ENCODE measurements around the gene LYPD5.

LYPD5 gene

GRCh38 chr19:43751466-43752220, 50.6 kb downstream of the LYPD5 start:
- POLR2A ChIA-PET (ENCODE audit: low non-redundant PET) = no interaction called here
- DNase-seq (ENCODE audit: low spot score) = no peak
- H3K27ac ChIP-seq = peak overlapping the region; percentile 70
- TF ChIP-seq CTCF (conservative IDR thresholded peaks at IDR 0.05; ENCODE audit: low read depth) = no peak
- CTCF ChIA-PET = no interaction called here

GRCh38 chr19:43749898-43750297, 52.3 kb downstream of the LYPD5 start:
- CTCF ChIA-PET = interaction anchor here (0.6 kb wide), 1 partner anchor 61 kb away, joined by 3 read pairs; no protein-coding TSS in a partner anchor
- peak overlapping the region; percentile 44; the same call in 1 of the 2 replicates for H3K27ac ChIP-seq
- POLR2A ChIA-PET (ENCODE audit: low non-redundant PET) = interaction anchor here (0.6 kb wide), 1 partner anchor 12 kb away, joined by 3 read pairs; no protein-coding TSS in a partner anchor
- DNase-seq (ENCODE audit: low spot score) = no peak
- no peak for TF ChIP-seq CTCF (conservative IDR thresholded peaks at IDR 0.05; ENCODE audit: low read depth)

- peak overlapping the region; percentile 44; the same call in 1 of the 2 replicates for H3K27ac ChIP-seq
- no peak for DNase-seq (ENCODE audit: low spot score)
- TF ChIP-seq CTCF (conservative IDR thresholded peaks at IDR 0.05; ENCODE audit: low read depth) = no peak
- POLR2A ChIA-PET (ENCODE audit: low non-redundant PET) = no interaction called here
- CTCF ChIA-PET = no interaction called here
Measured at GRCh38 chr19:43749152-43749551, 53.1 kb downstream of the LYPD5 start.

- H3K27ac ChIP-seq = peak overlapping the region; percentile 37; the same call in 1 of the 2 replicates
- no peak for TF ChIP-seq CTCF (conservative IDR thresholded peaks at IDR 0.05; ENCODE audit: low read depth)
- no peak for DNase-seq (ENCODE audit: low spot score)
- ChIA-PET CTCF (no interaction called here), POLR2A (ENCODE audit: low non-redundant PET) (no interaction called here)
Measured at GRCh38 chr19:43748685-43749084, 53.6 kb downstream of the LYPD5 start.

GRCh38 chr19:43748205-43748594, 54.0 kb downstream of the LYPD5 start:
- CTCF ChIA-PET = no interaction called here
- no peak for DNase-seq (ENCODE audit: low spot score)
- no peak for TF ChIP-seq CTCF (conservative IDR thresholded peaks at IDR 0.05; ENCODE audit: low read depth)
- POLR2A ChIA-PET (ENCODE audit: low non-redundant PET) = no interaction called here
- peak overlapping the region; percentile 37 for H3K27ac ChIP-seq

GRCh38 chr19:43747557-43748204, 54.6 kb downstream of the LYPD5 start:
- no peak for TF ChIP-seq CTCF (conservative IDR thresholded peaks at IDR 0.05; ENCODE audit: low read depth)
- peak overlapping the region; percentile 37 for H3K27ac ChIP-seq
- DNase-seq (ENCODE audit: low spot score) = no peak
- POLR2A ChIA-PET (ENCODE audit: low non-redundant PET) = no interaction called here
- CTCF ChIA-PET = interaction anchor here (0.5 kb wide), 1 partner anchor 60 kb away, joined by 3 read pairs; no protein-coding TSS in a partner anchor

All from RWPE1 (cell line).